Measurements from ENCODE around the gene PTPN11.
"Not testable (repeated sequence)": the region's sequence is repeated elsewhere in the genome, so short reads cannot be mapped to it uniquely, and the experiment has no call there.

PTPN11 gene

GRCh38 chr12:112401054-112401453, 17.7 kb upstream of the PTPN11 start:
- no peak for DNase-seq (ENCODE audit: low read depth)
- no peak for TF ChIP-seq CTCF (conservative IDR thresholded peaks at IDR 0.05; ENCODE audit: control insufficient read depth, insufficient read depth, low read depth, low read length)
- no peak overlapping the region for H3K4me3 ChIP-seq (ENCODE audit: control insufficient read depth, low read depth, low read length)

- TF ChIP-seq CTCF (conservative IDR thresholded peaks at IDR 0.05; ENCODE audit: control insufficient read depth, insufficient read depth, low read depth, low read length): no peak
- DNase-seq (ENCODE audit: low read depth): no peak
- H3K4me3 ChIP-seq (ENCODE audit: control insufficient read depth, low read depth, low read length): no peak overlapping the region
Observed at GRCh38 chr12:112401903-112402498, 16.7 kb upstream of the PTPN11 start.

GRCh38 chr12:112406519-112407488, 11.9 kb upstream of the PTPN11 start:
- DNase-seq (ENCODE audit: low read depth): no peak
- H3K4me3 ChIP-seq (ENCODE audit: control insufficient read depth, low read depth, low read length): peak overlapping the region; percentile 93
- no peak for TF ChIP-seq CTCF (conservative IDR thresholded peaks at IDR 0.05; ENCODE audit: control insufficient read depth, insufficient read depth, low read depth, low read length)

- DNase-seq (ENCODE audit: low read depth): not testable (repeated sequence)
- H3K4me3 ChIP-seq (ENCODE audit: control insufficient read depth, low read depth, low read length): peak overlapping the region; percentile 93
Observed at GRCh38 chr12:112407683-112408082, 11.1 kb upstream of the PTPN11 start.

- peak overlapping the region; percentile 93 for H3K4me3 ChIP-seq (ENCODE audit: control insufficient read depth, low read depth, low read length)
- no peak for DNase-seq (ENCODE audit: low read depth)
- no peak for TF ChIP-seq CTCF (conservative IDR thresholded peaks at IDR 0.05; ENCODE audit: control insufficient read depth, insufficient read depth, low read depth, low read length)
Observed at GRCh38 chr12:112408621-112409020, 10.1 kb upstream of the PTPN11 start.

- peak; percentile 95 for DNase-seq (ENCODE audit: low read depth)
- peak within 1 kb of the TSS; percentile 93 for H3K4me3 ChIP-seq (ENCODE audit: control insufficient read depth, low read depth, low read length)
- no peak for TF ChIP-seq CTCF (conservative IDR thresholded peaks at IDR 0.05; ENCODE audit: control insufficient read depth, insufficient read depth, low read depth, low read length)
Observed at GRCh38 chr12:112409064-112409905, 9.5 kb upstream of the PTPN11 start, which contains the start of gene RPL6. Gene RPL6 (minus strand): TSS chr12:112409605. CDS start chr12:112408656, 949 bp downstream.

Data from fibroblast of mammary gland (primary cell).